ENCODE measurements around the gene ALDOC. TPM values are rescaled to one million over a fixed set of nuclear protein-coding genes. Genes with fewer than 3 reads are reported as not detected.
A peak's percentile ranks its signal among the peaks of the same experiment; 100 is the strongest.

ALDOC gene
- total and polyA plus RNA-seq, 2 of the 13 experiments (the other 11 are each of a cell fraction or from before 2014, with no cell fraction given) = 15.4 to 60.9 TPM

DNA sequence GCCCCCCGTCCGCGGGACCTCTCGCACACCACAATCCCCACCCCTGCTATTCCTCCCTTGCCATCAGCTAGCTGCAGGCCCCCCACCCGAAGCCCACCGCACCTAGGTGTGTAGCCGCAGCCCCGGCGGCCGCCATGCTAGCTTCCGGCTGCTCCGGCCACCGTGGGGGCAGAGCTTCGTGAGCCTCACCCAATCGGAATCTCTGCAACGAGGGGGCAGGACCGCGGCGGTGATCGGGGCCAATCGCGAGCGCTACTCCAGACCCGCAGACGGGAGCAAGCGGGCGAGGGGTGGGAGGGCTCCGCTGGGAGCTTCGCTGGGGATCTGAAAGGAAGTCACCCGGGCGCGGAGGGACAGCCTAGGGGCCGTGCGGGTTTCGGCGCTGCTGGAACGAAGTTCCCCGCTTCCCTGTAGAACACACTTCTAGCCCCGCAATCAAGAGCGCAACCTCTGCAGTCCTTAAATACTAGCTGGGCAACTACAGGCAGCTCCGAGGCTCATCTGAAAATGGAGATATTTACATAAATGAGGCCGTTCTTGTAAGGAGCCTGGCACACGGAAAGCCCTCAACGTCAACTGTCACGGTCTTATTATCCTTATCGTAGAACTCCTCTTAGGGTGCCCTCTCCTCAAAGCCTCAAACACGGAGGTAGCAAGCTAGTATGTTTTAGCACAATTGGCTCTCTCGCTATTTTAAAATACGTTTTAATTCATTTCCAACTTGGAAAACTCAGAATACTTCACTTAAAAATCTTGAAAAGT lies 5.2 kb downstream of the ALDOC start, which contains the start of gene PIGS (continued):
- TF ChIP-seq, protein P1, sequence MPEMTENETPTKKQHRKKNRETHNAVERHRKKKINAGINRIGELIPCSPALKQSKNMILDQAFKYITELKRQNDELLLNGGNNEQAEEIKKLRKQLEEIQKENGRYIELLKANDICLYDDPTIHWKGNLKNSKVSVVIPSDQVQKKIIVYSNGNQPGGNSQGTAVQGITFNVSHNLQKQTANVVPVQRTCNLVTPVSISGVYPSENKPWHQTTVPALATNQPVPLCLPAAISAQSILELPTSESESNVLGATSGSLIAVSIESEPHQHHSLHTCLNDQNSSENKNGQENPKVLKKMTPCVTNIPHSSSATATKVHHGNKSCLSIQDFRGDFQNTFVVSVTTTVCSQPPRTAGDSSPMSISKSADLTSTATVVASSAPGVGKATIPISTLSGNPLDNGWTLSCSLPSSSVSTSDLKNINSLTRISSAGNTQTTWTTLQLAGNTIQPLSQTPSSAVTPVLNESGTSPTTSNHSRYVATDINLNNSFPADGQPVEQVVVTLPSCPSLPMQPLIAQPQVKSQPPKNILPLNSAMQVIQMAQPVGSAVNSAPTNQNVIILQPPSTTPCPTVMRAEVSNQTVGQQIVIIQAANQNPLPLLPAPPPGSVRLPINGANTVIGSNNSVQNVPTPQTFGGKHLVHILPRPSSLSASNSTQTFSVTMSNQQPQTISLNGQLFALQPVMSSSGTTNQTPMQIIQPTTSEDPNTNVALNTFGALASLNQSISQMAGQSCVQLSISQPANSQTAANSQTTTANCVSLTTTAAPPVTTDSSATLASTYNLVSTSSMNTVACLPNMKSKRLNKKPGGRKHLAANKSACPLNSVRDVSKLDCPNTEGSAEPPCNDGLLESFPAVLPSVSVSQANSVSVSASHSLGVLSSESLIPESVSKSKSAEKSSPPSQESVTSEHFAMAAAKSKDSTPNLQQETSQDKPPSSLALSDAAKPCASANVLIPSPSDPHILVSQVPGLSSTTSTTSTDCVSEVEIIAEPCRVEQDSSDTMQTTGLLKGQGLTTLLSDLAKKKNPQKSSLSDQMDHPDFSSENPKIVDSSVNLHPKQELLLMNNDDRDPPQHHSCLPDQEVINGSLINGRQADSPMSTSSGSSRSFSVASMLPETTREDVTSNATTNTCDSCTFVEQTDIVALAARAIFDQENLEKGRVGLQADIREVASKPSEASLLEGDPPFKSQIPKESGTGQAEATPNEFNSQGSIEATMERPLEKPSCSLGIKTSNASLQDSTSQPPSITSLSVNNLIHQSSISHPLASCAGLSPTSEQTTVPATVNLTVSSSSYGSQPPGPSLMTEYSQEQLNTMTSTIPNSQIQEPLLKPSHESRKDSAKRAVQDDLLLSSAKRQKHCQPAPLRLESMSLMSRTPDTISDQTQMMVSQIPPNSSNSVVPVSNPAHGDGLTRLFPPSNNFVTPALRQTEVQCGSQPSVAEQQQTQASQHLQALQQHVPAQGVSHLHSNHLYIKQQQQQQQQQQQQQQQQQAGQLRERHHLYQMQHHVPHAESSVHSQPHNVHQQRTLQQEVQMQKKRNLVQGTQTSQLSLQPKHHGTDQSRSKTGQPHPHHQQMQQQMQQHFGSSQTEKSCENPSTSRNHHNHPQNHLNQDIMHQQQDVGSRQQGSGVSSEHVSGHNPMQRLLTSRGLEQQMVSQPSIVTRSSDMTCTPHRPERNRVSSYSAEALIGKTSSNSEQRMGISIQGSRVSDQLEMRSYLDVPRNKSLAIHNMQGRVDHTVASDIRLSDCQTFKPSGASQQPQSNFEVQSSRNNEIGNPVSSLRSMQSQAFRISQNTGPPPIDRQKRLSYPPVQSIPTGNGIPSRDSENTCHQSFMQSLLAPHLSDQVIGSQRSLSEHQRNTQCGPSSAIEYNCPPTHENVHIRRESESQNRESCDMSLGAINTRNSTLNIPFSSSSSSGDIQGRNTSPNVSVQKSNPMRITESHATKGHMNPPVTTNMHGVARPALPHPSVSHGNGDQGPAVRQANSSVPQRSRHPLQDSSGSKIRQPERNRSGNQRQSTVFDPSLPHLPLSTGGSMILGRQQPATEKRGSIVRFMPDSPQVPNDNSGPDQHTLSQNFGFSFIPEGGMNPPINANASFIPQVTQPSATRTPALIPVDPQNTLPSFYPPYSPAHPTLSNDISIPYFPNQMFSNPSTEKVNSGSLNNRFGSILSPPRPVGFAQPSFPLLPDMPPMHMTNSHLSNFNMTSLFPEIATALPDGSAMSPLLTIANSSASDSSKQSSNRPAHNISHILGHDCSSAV (CRISPR knock-in tag; IDR thresholded peaks at IDR 0.05; ENCODE audit: borderline replicate concordance) = no peak
- TF ChIP-seq MXD4 (CRISPR knock-in tag; IDR thresholded peaks at IDR 0.05) (no peak), ZNF136 (CRISPR knock-in tag; IDR thresholded peaks at IDR 0.05; ENCODE audit: low read depth) (no peak), RBAK (CRISPR knock-in tag; IDR thresholded peaks at IDR 0.05) (no peak), EP300 (IDR thresholded peaks at IDR 0.05; ENCODE audit: low read depth in 2 of 2, low read length in 2 of 2) (no peak; a peak in 1 of 4 replicates), EP300 (CRISPR knock-in tag; IDR thresholded peaks at IDR 0.05; ENCODE audit: borderline replicate concordance) (no peak), ZNF747 (CRISPR knock-in tag; IDR thresholded peaks at IDR 0.05; ENCODE audit: borderline replicate concordance) (peak; percentile 26; the same call in 1 of the 2 replicates), STAG1 (CRISPR knock-in tag; IDR thresholded peaks at IDR 0.05) (no peak), RAD51 (IDR thresholded peaks at IDR 0.05; ENCODE audit: borderline replicate concordance) (no peak), PHF21A (CRISPR knock-in tag; IDR thresholded peaks at IDR 0.05) (peak; percentile 62; the same call in 1 of the 2 replicates), ZNF746 (CRISPR knock-in tag; IDR thresholded peaks at IDR 0.05) (no peak), NCOA1 (CRISPR knock-in tag; IDR thresholded peaks at IDR 0.05) (no peak), SIX1 (CRISPR knock-in tag; IDR thresholded peaks at IDR 0.05; ENCODE audit: borderline replicate concordance) (no peak), SNAI1 (CRISPR knock-in tag; IDR thresholded peaks at IDR 0.05; ENCODE audit: borderline replicate concordance) (no peak), KDM6A (CRISPR knock-in tag; IDR thresholded peaks at IDR 0.05; ENCODE audit: low read depth) (no peak), HNRNPH1 (optimal IDR thresholded peaks at IDR 0.05; ENCODE audit: low read depth, low read length) (no peak), ARNTL (CRISPR knock-in tag; IDR thresholded peaks at IDR 0.05) (peak; percentile 38), ZNF468 (CRISPR knock-in tag; IDR thresholded peaks at IDR 0.05) (no peak), NCOA2 (CRISPR knock-in tag; IDR thresholded peaks at IDR 0.05) (no peak)
- TF ChIP-seq, protein P2, sequence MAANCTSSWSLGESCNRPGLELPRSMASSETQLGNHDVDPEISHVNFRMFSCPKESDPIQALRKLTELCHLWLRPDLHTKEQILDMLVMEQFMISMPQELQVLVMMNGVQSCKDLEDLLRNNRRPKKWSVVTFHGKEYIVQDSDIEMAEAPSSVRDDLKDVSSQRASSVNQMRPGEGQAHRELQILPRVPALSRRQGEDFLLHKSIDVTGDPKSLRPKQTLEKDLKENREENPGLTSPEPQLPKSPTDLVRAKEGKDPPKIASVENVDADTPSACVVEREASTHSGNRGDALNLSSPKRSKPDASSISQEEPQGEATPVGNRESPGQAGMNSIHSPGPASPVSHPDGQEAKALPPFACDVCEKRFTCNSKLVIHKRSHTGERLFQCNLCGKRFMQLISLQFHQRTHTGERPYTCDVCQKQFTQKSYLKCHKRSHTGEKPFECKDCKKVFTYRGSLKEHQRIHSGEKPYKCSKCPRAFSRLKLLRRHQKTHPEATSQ (CRISPR knock-in tag; IDR thresholded peaks at IDR 0.05; ENCODE audit: borderline replicate concordance) = no peak
- TF ChIP-seq, protein P3, sequence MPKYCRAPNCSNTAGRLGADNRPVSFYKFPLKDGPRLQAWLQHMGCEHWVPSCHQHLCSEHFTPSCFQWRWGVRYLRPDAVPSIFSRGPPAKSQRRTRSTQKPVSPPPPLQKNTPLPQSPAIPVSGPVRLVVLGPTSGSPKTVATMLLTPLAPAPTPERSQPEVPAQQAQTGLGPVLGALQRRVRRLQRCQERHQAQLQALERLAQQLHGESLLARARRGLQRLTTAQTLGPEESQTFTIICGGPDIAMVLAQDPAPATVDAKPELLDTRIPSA (CRISPR knock-in tag; IDR thresholded peaks at IDR 0.05; ENCODE audit: borderline replicate concordance) = no peak
